ENCODE data around the gene XYLT1. TPM values are rescaled to one million over a fixed set of nuclear protein-coding genes. Genes with fewer than 3 reads are reported as not detected.

XYLT1 gene
- total RNA-seq, 6 experiments from 2014 or later = 0.48 to 2.0 (median 0.59) TPM

DNA sequence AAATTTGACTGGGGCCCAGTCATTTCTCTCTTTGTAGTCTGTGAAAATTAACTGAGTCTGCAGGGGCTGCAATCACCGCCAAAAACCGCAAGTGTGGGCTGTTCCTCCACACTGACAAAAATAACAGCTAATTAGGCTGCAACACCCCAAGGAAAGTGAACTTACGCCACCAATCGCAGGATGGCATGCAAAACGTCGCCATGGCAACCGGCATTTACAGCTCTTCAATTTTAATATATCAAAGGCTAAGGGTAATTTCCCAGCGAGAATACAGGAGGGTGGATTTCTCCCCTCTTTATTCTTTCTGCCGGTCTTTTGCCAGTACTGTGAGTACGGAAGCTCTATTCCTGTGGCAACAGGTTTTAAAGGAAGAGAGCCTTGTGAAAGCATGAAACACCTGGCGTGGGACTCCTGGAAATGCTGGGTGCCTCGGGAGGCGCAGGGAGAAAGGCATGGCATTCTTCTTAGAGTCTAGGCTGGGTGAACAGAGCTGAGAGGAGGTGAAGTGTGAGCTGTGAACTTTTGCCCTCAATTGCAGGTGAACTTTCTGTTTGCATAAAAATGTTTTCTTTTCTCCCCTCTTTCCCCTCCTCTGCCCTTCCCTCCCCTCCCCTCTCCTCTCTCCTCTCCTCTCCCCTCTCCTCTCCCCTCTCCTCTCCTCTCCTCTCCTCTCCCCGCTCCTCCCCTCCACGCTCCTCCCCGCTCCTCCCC lies 399.7 kb downstream of the XYLT1 start:
- WGBS (ENCODE audit: insufficient coverage, low coverage, low lambda C conversion rate, missing lambda C conversion rate) = 28% methylated on average over 16 of the region's 16 CpGs
- TF ChIP-seq, protein P1, sequence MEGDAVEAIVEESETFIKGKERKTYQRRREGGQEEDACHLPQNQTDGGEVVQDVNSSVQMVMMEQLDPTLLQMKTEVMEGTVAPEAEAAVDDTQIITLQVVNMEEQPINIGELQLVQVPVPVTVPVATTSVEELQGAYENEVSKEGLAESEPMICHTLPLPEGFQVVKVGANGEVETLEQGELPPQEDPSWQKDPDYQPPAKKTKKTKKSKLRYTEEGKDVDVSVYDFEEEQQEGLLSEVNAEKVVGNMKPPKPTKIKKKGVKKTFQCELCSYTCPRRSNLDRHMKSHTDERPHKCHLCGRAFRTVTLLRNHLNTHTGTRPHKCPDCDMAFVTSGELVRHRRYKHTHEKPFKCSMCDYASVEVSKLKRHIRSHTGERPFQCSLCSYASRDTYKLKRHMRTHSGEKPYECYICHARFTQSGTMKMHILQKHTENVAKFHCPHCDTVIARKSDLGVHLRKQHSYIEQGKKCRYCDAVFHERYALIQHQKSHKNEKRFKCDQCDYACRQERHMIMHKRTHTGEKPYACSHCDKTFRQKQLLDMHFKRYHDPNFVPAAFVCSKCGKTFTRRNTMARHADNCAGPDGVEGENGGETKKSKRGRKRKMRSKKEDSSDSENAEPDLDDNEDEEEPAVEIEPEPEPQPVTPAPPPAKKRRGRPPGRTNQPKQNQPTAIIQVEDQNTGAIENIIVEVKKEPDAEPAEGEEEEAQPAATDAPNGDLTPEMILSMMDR (IDR thresholded peaks at IDR 0.05) = no peak
- TF ChIP-seq POLR2A (IDR thresholded peaks at IDR 0.05) = no peak
- Histone ChIP-seq H3K9me3 (no peaks in the 10 kb centered on the region), H3K36me3 (no peaks in the 10 kb centered on the region), H3K4me3 (no peak overlapping the region), H3K27me3 (no peaks in the 10 kb centered on the region), H3K27ac (no peak overlapping the region), H3K4me1 (no peaks in the 10 kb centered on the region)
- DNase-seq (no peak), ATAC-seq (no peak)
- intact Hi-C loops (cut with DNase I) = no loop called here

DNA sequence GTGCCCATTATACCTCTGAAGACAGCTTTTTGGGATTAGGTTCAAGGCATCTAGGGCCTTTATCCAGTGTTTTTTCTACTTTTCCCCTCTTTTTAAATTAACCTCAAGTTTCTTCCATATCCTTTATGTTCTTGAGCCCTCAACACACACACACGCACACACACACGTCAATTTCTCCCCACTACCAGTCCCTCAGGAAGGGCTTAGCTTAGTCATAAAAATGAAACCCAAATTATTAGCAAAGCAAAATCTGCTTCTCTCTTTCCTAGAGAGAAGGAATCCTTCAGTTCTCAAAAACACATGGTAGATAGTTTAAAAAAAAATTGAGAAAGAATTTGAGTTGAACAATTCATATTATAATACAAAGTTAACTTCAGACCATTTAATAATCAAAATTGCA lies 401.1 kb downstream of the XYLT1 start:
- no peaks in the 10 kb centered on the region for H3K4me1 ChIP-seq
- no peak overlapping the region for H3K4me3 ChIP-seq
- ATAC-seq (no peak), DNase-seq (no peak)
- H3K9me3 ChIP-seq = no peaks in the 10 kb centered on the region
- H3K27me3 ChIP-seq = no peaks in the 10 kb centered on the region
- WGBS (ENCODE audit: insufficient coverage, low coverage, low lambda C conversion rate, missing lambda C conversion rate) = 45% methylated on average over 2 of the region's 2 CpGs
- no peak overlapping the region for H3K27ac ChIP-seq
- TF ChIP-seq POLR2A (IDR thresholded peaks at IDR 0.05) = no peak
- TF ChIP-seq, protein P1 (IDR thresholded peaks at IDR 0.05) = no peak
- H3K36me3 ChIP-seq = no peaks in the 10 kb centered on the region
- intact Hi-C loops (cut with DNase I) = no loop called here

DNA sequence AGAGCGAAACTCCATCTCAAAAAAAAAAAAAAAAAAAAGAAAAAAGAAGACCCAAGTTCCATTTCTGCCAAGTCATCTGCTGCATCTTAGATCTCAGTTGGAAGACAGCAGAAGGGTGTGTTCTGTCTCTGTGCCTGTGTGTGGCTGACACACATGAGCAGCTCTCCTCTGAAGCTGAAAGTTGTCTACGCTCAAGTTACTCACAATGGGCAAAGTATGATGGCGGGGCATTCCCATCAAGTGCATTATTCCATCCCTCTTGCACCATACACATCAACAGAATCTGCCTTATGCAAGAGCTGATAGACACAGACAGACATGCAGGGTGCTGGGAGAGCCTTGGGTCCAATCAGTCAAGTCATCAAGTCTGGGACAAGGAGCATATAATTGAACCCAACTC lies 402.2 kb downstream of the XYLT1 start:
- Histone ChIP-seq H3K4me1 (no peaks in the 10 kb centered on the region), H3K9me3 (no peaks in the 10 kb centered on the region), H3K4me3 (no peak overlapping the region), H3K36me3 (no peaks in the 10 kb centered on the region), H3K27ac (no peak overlapping the region), H3K27me3 (no peaks in the 10 kb centered on the region)
- DNase-seq = no peak
- intact Hi-C loops (cut with DNase I) = no loop called here
- WGBS (ENCODE audit: insufficient coverage, low coverage, low lambda C conversion rate, missing lambda C conversion rate) = 89% methylated on average over 2 of the region's 3 CpGs
- ATAC-seq = no peak
- TF ChIP-seq, protein P1 (IDR thresholded peaks at IDR 0.05) = no peak
- no peak for TF ChIP-seq POLR2A (IDR thresholded peaks at IDR 0.05)

DNA sequence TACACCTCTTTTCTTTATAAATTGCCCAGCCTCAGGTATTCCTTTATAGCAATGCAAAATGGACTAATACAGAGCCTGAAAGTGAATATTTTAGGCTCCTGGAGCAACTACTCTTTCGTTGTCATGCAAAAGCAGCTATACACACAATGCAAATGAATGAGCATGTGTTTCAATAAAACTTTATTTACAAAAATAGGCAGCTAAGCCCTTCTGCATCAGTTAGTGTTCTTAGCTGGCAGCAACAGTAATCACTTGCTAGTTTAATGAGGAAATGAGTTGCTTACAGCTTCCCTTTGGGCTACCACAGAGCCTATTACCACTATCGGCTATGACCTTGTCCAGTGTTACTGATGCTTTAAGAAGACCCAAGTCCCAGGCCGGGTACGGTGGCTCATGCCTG lies 402.9 kb downstream of the XYLT1 start:
- intact Hi-C loops (cut with DNase I) = no loop called here
- Histone ChIP-seq H3K27ac (no peak overlapping the region), H3K27me3 (no peaks in the 10 kb centered on the region), H3K4me1 (no peaks in the 10 kb centered on the region), H3K36me3 (no peaks in the 10 kb centered on the region), H3K4me3 (no peak overlapping the region), H3K9me3 (no peaks in the 10 kb centered on the region)
- DNase-seq (no peak), ATAC-seq (no peak)
- 65% methylated on average over 2 of the region's 4 CpGs for WGBS (ENCODE audit: insufficient coverage, low coverage, low lambda C conversion rate, missing lambda C conversion rate)
- no peak for TF ChIP-seq POLR2A (IDR thresholded peaks at IDR 0.05)
- TF ChIP-seq, protein P1 (IDR thresholded peaks at IDR 0.05) = no peak
